HG03108 (cell line): ENCODE data around the gene NEK3.
"Not testable (repeated sequence)": the region's sequence is repeated elsewhere in the genome, so short reads cannot be mapped to it uniquely, and the experiment has no call there.

ENCODE experiments used
- ATAC-seq: cut with Tn5 transposase; IDR thresholded peaks from one replicate; pipeline ENCODE4 v1.9.1; 2021; ENCODE audit warnings: moderate library complexity; ENCODE audit not compliant: unreplicated experiment

The NEK3 gene

GRCh38 chr13:52159159-52159982, at the start of gene NEK3:
TSS of gene NEK3 (minus strand) at chr13:52159597. CDS start at chr13:52156191, 3,406 bp downstream.
- ATAC-seq = peak; percentile 69

DNA sequence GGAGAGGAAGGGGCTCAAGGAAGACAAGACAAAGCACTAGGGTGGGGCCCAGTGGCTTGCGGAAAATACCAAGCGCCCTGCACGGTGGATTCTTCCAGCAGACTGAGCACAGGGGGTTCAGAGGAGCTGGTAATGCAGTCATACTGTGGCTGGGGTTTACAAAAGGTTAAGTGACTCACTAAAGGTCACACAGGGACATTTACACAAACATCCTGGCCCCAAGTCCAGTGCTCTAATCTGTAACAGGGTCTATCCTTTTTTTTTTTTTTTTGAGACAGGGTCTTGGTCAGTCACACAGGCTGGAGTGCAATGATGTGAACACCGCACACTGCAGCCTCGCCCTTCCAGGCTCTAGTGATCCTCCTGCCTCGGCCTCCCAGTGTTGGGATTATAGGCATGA, 49.0 kb upstream of the NEK3 start:
- not testable (repeated sequence) for ATAC-seq

GRCh38 chr13:52207896-52208295, 48.5 kb upstream of the NEK3 start:
- not testable (repeated sequence) for ATAC-seq

- not testable (repeated sequence) for ATAC-seq
These were observed 47.9 kb upstream of the NEK3 start for GRCh38 chr13:52207337-52207736.

DNA sequence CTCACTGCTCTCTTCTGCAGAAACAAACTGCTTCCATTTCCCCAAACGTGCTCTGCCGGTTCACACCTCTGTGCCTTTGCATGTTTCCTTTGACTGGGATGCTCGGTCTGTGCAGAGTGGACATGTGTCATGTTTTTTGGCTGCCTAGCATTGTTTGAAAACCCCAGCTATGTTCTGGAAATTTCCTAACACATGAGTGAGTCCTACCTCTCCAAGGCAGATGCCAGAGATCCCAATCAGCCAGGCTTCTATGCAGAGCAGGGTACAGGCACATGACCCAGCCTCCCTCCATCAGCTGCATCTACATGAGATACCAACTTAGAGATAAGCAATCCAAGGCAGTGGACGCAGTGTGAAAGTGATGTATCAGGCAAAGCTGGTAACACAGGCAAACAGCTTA, 45.1 kb upstream of the NEK3 start:
- not testable (repeated sequence) for ATAC-seq

DNA sequence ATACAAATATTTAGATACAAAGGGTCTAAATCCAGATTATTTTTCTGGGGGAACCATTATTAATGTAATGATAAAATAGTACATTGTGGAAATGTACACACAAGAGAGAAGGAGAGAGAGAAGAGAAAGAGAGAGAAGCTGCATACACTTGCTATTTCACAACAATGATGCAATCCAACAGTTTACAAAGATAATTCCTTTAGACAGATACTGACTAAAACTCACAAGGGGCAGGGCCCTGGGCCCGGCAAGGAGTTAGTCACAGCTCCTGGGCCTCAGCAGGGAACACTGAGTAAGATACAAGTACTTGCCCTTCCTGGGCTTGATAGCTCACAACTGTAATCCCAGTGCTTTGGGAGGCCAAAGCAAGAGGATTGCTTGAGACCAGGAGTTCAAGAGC, 44.5 kb upstream of the NEK3 start:
- not testable (repeated sequence) for ATAC-seq

DNA sequence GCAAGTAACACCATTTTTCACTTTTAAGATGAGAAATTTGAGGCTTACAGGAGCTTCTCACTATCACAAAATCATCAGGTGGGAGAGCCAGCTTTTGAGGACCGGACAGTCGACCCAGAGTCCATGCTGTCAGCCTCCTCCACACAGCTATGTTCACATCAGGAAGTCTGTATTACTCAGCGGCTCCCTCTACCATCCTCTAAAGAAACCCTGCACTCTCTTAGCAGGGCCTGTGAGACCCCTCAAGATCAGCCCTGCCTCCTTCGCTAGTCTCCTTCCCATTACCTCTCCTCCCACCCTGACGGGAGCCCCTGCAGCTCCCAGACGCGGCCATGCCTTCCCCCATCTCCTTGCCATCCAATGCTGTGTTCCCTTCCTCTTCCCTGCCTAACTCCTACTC, 43.1 kb upstream of the NEK3 start:
- not testable (repeated sequence) for ATAC-seq

DNA sequence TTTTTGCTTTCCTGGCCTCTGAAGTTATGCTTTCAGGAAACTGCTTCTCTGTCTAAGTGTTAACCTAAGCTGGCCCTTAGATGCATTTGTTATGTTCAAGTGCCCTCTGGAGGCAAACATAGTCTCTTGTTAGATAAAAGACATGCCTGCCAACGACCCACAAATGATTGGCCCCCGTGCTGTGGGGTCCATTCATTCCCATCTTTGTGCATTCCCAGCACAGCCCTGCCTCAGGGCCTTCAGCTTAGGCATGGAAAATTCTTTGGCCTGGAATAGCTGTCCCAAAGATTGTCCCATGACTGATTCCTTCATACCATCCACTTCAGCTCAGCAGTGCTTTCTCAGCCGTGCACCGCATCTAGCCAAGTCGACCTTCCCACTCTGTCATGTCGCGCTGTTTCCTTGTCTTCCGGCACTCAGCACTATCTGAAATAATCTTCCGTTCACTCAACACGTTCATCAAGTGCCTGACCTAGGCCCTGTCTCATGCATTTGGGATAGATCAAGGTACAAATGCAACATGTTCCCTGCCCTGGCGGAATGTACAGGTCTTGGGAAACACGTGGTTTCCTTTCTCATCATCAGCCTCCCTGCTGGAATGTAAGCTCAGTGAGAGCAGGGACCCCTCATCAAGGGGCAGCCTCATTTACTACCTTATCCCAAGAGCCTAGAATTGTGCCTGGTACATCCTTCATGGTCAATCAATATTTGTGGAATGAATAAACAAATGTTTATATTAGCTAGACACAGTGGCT, 42.2 kb upstream of the NEK3 start:
- not testable (repeated sequence) for ATAC-seq

DNA sequence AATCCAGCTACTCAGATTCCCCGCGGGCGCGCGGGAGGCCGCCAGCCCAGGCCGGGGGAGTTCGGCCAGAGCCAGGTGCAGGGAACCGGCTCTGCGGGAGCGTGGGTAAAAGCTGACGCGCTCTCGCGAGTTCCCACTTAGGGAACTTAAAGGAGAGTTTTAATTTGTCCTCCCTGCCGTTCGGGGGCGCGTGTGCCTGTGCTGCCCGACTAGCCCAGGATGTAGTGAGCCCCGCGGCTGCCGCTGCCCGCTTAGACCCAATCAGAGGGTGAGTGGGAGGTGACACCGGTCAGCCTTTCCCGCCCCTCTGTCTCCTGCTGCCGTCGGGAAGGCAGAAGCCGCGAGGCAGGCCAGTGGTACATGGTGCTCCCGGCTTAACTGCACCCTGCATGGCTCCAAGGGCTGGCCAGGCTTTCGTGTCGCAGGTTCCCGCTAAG, 36.0 kb upstream of the NEK3 start:
- peak; percentile 40 for ATAC-seq

GRCh38 chr13:52194184-52194868, 34.9 kb upstream of the NEK3 start:
- ATAC-seq = peak; percentile 72

DNA sequence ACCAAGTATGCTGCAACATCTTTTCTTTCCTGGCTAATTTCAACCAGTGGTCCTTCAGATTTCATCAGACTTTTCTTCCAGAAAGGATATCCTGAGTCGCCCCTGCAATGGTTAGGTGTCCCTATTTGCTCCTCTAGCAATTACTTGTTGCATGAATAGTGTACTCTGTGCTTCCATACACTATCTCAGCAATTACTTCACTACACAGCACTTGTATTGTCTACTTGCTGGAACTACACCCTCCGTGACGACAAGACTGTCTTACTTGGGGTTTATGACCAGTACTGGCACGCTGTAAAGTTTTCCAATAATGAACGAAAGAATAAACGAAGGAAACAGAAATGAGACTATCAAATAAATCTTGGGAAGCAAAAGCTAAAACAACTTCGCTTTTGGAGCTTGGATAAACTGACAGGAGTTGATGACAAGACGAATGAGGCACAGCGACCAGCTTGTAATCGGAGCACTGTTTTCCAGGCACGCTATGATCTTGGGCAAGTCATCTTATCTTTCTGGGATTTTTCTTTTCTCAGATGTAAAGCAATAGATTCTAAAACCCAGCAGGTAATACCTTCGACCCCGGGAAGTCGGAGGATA, 34.3 kb upstream of the NEK3 start:
- peak; percentile 30 for ATAC-seq

- not testable (repeated sequence) for ATAC-seq
These were observed 28.2 kb upstream of the NEK3 start for GRCh38 chr13:52187424-52188187.

DNA sequence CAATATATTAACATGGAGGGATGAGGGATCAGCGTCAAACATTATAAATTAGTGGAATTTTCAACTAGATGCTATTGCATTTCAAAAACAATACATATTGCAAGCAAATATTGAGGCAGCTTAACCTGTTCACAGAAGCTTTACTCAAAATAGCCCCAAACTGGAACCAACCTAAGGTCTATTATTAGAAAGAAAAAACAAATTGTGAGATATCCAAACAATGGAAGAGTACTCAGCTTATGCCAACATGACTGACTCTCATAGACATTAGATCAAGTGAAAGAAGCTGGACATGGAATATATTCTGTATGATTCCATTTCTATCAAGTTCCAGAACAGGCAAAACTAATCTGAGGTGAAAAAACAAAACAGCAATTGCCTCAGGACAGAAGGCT, 27.6 kb upstream of the NEK3 start:
- no peak for ATAC-seq

DNA sequence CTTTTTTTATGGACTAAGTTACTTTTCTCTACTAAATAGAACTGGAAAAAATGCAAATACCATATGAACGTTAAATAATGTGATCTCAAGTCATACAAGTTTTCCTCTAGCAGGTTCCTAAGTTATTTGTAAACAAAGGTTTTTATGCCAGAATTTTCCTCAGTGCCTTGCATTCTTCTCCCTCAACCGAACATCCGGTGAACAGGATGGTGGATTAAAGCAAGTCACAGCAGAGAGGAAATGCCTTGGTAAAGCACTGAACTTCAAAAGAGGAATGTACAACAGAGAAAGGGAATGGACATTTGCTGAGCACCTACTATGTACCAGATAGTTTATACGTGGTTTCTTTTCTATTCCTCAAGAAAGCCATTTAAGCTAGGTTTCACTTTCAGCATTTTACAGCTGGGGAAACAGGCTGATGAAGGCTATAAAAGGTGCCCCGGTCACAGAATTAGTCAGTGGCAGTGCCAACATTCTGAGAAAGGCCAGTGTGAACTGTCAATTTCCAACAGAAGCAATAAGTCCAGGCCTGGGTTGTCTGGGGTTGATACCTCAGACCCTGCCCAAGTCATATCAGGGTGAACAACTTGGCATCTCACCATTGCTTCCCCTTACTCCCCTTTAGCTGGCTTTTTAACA, 22.0 kb upstream of the NEK3 start:
- not testable (repeated sequence) for ATAC-seq

DNA sequence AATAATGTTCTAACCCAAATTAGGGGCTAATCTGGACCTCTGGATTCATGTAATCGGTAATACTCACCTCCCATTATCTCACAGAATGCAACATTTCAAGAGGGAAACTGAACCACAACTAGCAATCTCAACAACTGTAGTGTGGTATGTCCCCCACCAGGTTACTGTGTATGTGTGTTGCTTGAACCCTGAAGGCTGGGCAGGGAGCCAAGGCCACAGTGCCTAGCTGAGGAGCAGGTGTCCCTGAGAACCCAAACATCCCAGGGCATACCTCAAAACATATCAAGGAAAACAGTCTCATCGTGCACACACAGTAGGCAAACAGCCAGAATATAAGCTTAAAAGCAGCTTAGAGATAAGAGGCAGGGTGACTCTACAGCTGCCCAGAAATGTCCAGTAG, 20.5 kb upstream of the NEK3 start:
- ATAC-seq = no peak

DNA sequence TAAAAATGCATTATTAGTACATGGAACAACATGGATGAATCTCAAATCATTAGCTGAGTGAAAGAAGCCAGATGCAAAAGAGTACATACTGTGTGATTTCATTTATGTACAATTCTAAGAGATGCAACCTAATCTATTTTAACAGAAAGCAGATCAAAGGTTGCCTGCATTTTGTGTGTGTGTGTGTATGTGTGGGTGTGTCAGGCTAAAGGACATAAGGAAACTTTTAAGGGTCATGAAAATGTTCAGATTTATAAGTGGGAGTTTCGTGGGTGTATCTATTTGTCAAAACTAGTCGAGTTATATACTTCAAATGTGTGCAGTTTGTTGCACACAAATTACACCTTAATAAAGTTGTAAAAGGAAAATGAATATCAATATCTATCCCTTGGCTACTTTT, 17.9 kb upstream of the NEK3 start:
- ATAC-seq = no peak

DNA sequence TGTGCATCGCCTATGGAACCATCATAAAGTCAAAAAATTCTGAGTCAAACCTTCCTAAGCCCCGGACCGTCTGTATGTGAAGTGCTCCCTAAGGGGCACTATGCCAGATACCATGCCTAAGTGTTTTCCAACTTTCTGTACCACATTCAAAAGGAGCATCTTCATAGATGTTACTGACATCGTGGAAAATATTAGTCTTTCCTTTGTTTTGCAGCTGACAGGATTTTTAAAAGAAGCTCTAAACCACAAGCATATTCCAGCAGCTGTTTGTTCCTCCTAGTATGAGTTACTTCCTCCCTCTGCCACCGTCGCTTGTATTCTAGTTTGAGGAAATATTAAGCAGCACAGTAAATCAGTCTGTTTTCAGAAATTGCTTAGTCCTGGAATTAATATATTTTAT, 14.6 kb upstream of the NEK3 start:
- ATAC-seq = not testable (repeated sequence)

- ATAC-seq = no peak
These were observed 14.0 kb upstream of the NEK3 start for GRCh38 chr13:52173373-52173772.

DNA sequence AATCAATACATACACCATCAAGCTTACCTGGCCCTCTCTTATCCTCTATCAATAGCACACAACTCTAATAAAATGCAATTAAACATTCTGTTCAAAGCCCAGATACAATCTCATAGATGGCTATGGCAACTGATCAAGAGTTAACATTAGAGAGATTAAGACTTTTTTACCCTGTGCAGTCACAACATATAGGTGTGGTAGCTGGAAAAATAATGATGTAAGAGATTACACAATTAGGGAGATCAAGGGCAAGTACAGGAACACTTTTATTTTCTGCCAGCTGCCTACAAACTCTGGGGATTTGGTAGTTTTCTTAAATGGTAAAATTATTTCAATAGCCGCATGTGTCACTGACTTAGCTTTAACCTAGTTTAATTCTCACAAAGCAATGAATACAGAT, 12.3 kb upstream of the NEK3 start:
- ATAC-seq = not testable (repeated sequence)
